Panc1 (cell line): ENCODE measurements around the gene LY9. TPM values are rescaled to one million over a fixed set of nuclear protein-coding genes. Genes with fewer than 3 reads are reported as not detected.

Source experiments
- ATAC-seq: fragments of 200-7000 bp; cut with Tn5 transposase; 2 replicates; pipeline ENCODE4 v1.9.1; 2020; ENCODE audit warnings: mild to moderate bottlenecking, moderate library complexity
- BruUV-seq: library from RNA; stranded (reverse); fragments of 400-500 nt; replicated peaks from 2 replicates; lab custom pipeline; 2021; lab: Mats Ljungman, UMichigan
- CTCF ChIA-PET: fragments of 300-600 bp; sonication (Branson Sonifier 250); formaldehyde crosslinking; loops from one replicate; lab custom pipeline; 2022; ENCODE audit warnings: antibody characterized with exemption; lab: Charles Lee
- POLR2A ChIA-PET: fragments of 300-600 bp; sonication (Branson Sonifier 250); formaldehyde crosslinking; loops from one replicate; lab custom pipeline; 2022; ENCODE audit warnings: antibody characterized with exemption; lab: Charles Lee
- DNase-seq: peaks from one replicate; pipeline ENCODE4 v3.0.0-alpha.2; 2010; ENCODE audit warnings: low read depth, low spot score
- H3K27ac ChIP-seq: 2 replicates; pipeline ENCODE4 v1.5.1; 2011; ENCODE audit warnings: mild to moderate bottlenecking, low read length, inconsistent platforms
- H3K27me3 ChIP-seq: fragments of 200-500 bp; sonication (Bioruptor generic); 2 replicates; pipeline ENCODE4 v1.6.0; 2014; ENCODE audit warnings: low read length, inconsistent platforms; ENCODE audit not compliant: control insufficient read depth, insufficient read depth
- H3K36me3 ChIP-seq: fragments of 200-500 bp; sonication (Bioruptor generic); 2 replicates; pipeline ENCODE4 v1.5.1; 2014; ENCODE audit warnings: inconsistent platforms, mild to moderate bottlenecking, low read length, moderate library complexity; ENCODE audit not compliant: control insufficient read depth, insufficient read depth
- H3K4me1 ChIP-seq: 2 replicates; pipeline ENCODE4 v1.5.1; 2011; ENCODE audit warnings: inconsistent platforms, mild to moderate bottlenecking, low read length, moderate library complexity; ENCODE audit not compliant: control insufficient read depth, insufficient read depth
- H3K4me3 ChIP-seq, 2 experiments: 2 replicates each; pipeline ENCODE4 v1.5.1; 2011 to 2012; ENCODE audit warnings: low read depth in 2 of 2, low read length in 2 of 2, mild to moderate bottlenecking in 2 of 2, inconsistent platforms in 1 of 2, moderate library complexity in 1 of 2
- H3K9me3 ChIP-seq: fragments of 200-500 bp; sonication (Bioruptor generic); 2 replicates; pipeline ENCODE4 v1.5.1; 2014; ENCODE audit warnings: low read depth, mild to moderate bottlenecking, inconsistent platforms, low read length, moderate library complexity; ENCODE audit not compliant: control insufficient read depth, insufficient read depth
- CTCF ChIP-seq: fragments of 450-650 bp; IDR thresholded peaks from 2 replicates; pipeline ENCODE4 v1.5.1; 2017; ENCODE audit warnings: mild to moderate bottlenecking
- POLR2AphosphoS5 ChIP-seq: IDR thresholded peaks from 2 replicates; pipeline ENCODE4 v1.6.1; 2012; ENCODE audit warnings: mild to moderate bottlenecking, low read depth, low read length, moderate library complexity
- REST ChIP-seq, 2 experiments: IDR thresholded peaks; 2 replicates each; pipeline ENCODE4 v1.6.1; 2011 to 2012; ENCODE audit warnings: low read depth in 2 of 2, control low read depth in 1 of 2, low read length in 1 of 2, mild to moderate bottlenecking in 1 of 2, moderate library complexity in 1 of 2; ENCODE audit not compliant: insufficient read depth in 1 of 2
- SIN3A ChIP-seq: IDR thresholded peaks from 2 replicates; pipeline ENCODE4 v1.6.1; 2012; ENCODE audit warnings: low read depth, mild to moderate bottlenecking, low read length, moderate library complexity, borderline replicate concordance; ENCODE audit not compliant: insufficient read depth
- TCF7L2 ChIP-seq: IDR thresholded peaks from 2 replicates; pipeline ENCODE4 v1.6.1; 2011; ENCODE audit warnings: mild to moderate bottlenecking, low read depth, low read length, inconsistent platforms
- in situ Hi-C: cut with HindIII; loops from 2 replicates; pipeline ENCODE4 v1.10.0; 2016; ENCODE audit warnings: low sequenced_read_pairs, low pct_unique_long_range_greater_than_20kb
- intact Hi-C: fragments of 100-400 bp; cut with micrococcal nuclease; formaldehyde crosslinking; loops from one replicate; pipeline ENCODE4 v1.10.0; 2022; ENCODE audit not compliant: unreplicated experiment
- total RNA-seq: library from RNA; stranded (reverse); gene quantifications from one replicate; pipeline ENCODE4 v1.2.1, GENCODE V29; 2021; ENCODE audit not compliant: unreplicated experiment

The LY9 gene
- total RNA-seq, 1 experiment from 2014 or later: 0.10 TPM

- ChIA-PET POLR2A (no interaction called here), CTCF (no interaction called here)
- Histone ChIP-seq H3K9me3 (no peaks in the 10 kb centered on the region), H3K27ac (no peak overlapping the region), H3K36me3 (no peaks in the 10 kb centered on the region), H3K27me3 (0 out of 2 replicates have a peak, but pooled peaks cover 2% of the 10 kb centered on the region), H3K4me1 (no peaks in the 10 kb centered on the region), H3K4me3 (no peak overlapping the region)
- no peak for TF ChIP-seq SIN3A
- TF ChIP-seq REST (IDR thresholded peaks at IDR 0.05; ENCODE audit: insufficient read depth in 1 of 2, low read depth in 2 of 2, low read length in 1 of 2): no peak
- TF ChIP-seq CTCF: no peak
- no peak for TF ChIP-seq TCF7L2
- TF ChIP-seq POLR2AphosphoS5: no peak
- intact Hi-C loops: no loop called here
- in situ Hi-C loops: no loop called here
- no peak for DNase-seq
- ATAC-seq: no peak
- no TSS peak for BruUV-seq
Observed at GRCh38 chr1:160794376-160794775, 1.6 kb upstream of the LY9 start.

GRCh38 chr1:160797271-160797709, 1.3 kb downstream of the LY9 start:
- intact Hi-C loops (no loop called here), in situ Hi-C loops (no loop called here)
- TF ChIP-seq CTCF (no peak), TCF7L2 (no peak), REST (IDR thresholded peaks at IDR 0.05; ENCODE audit: insufficient read depth in 1 of 2, low read depth in 2 of 2, low read length in 1 of 2) (no peak), SIN3A (no peak), POLR2AphosphoS5 (no peak)
- Histone ChIP-seq H3K27ac (no peak overlapping the region), H3K9me3 (no peaks in the 10 kb centered on the region), H3K36me3 (no peaks in the 10 kb centered on the region), H3K4me3 (no peak overlapping the region), H3K4me1 (no peaks in the 10 kb centered on the region), H3K27me3 (0 out of 2 replicates have a peak, but pooled peaks cover 2% of the 10 kb centered on the region)
- no TSS peak for BruUV-seq
- ATAC-seq (no peak), DNase-seq (no peak)
- POLR2A ChIA-PET: no interaction called here
- CTCF ChIA-PET: no interaction called here
